SK-N-SH (cell line): ENCODE measurements around the gene SYDE1. TPM values are rescaled to one million over a fixed set of nuclear protein-coding genes. Genes with fewer than 3 reads are reported as not detected.

ENCODE experiments used
- CTCF ChIA-PET: fragments of 300-600, 350-600 bp; formaldehyde crosslinking; extraction: SDS; loops from one replicate; lab custom pipeline; 2021; lab: Yijun Ruan, JAX
- POLR2A ChIA-PET: fragments of 350-600 bp; sonication (Branson Sonifier 250); formaldehyde crosslinking; extraction: SDS; loops from one replicate; lab custom pipeline; 2020; ENCODE audit warnings: antibody characterized with exemption, inconsistent platforms; lab: Yijun Ruan, JAX
- DNase-seq: peaks from one replicate; pipeline ENCODE4 v3.0.0; 2012
- H2AFZ ChIP-seq: fragments of 200-600 bp; sonication (generic); 2 replicates; pipeline ENCODE4 v1.8.1; 2016; ENCODE audit warnings: antibody characterized with exemption, mild to moderate bottlenecking, low read depth
- H3F3A ChIP-seq: fragments of 200-600 bp; sonication (generic); replicated peaks from 2 replicates; pipeline ENCODE3; 2016; ENCODE audit warnings: antibody characterized with exemption, mild to moderate bottlenecking; ENCODE audit not compliant: insufficient read depth
- H3K27ac ChIP-seq, 2 experiments: fragments of 200-500 bp in 1 of 2; fragments of 200-600 bp in 1 of 2; sonication (Bioruptor generic) in 1 of 2; sonication (generic), shearing (Covaris generic) in 1 of 2; 2 replicates each; pipeline versions ENCODE4 v1.5.1 to v1.6.1; 2014 to 2016; ENCODE audit warnings: low read depth in 2 of 2, inconsistent platforms in 1 of 2, low read length in 1 of 2, mild to moderate bottlenecking in 1 of 2, mixed read lengths in 1 of 2
- H3K27me3 ChIP-seq: fragments of 200-600 bp; sonication (generic), shearing (Covaris generic); 2 replicates; pipeline ENCODE4 v1.6.1; 2016; ENCODE audit warnings: mixed run types; ENCODE audit not compliant: insufficient read depth
- H3K36me3 ChIP-seq, 2 experiments: fragments of 200-500 bp in 1 of 2; fragments of 200-600 bp in 1 of 2; sonication (Bioruptor generic) in 1 of 2; sonication (generic) in 1 of 2; replicated peaks in 1 of 2; 2 replicates each; pipeline versions ENCODE3 to v1.5.1; 2014 to 2016; ENCODE audit warnings: low read length in 1 of 2, mild to moderate bottlenecking in 1 of 2; ENCODE audit not compliant: insufficient read depth in 2 of 2, control insufficient read depth in 1 of 2
- H3K4me1 ChIP-seq, 2 experiments: fragments of 200-500 bp in 1 of 2; fragments of 200-600 bp in 1 of 2; sonication (Bioruptor generic) in 1 of 2; sonication (generic), shearing (Covaris generic) in 1 of 2; 2 replicates each; pipeline versions ENCODE4 v1.5.1 to v1.6.1; 2014 to 2016; ENCODE audit warnings: low read depth in 1 of 2, low read length in 1 of 2, mixed run types in 1 of 2; ENCODE audit not compliant: insufficient read depth in 2 of 2, control insufficient read depth in 1 of 2
- H3K4me2 ChIP-seq: fragments of 200-600 bp; sonication (generic), shearing (Covaris generic); 2 replicates; pipeline ENCODE4 v1.6.1; 2017; ENCODE audit warnings: mixed run types
- H3K4me3 ChIP-seq, 2 experiments: fragments of 200-500 bp in 1 of 2; fragments of 200-600 bp in 1 of 2; sonication (Bioruptor generic) in 1 of 2; sonication (generic), shearing (Covaris generic) in 1 of 2; 2 replicates each; pipeline versions ENCODE4 v1.5.1 to v1.8.1; 2014 to 2016; ENCODE audit warnings: low read depth in 2 of 2, inconsistent platforms in 1 of 2, low read length in 1 of 2, mild to moderate bottlenecking in 1 of 2, mixed read lengths in 1 of 2, moderate library complexity in 1 of 2
- H3K79me2 ChIP-seq: fragments of 200-600 bp; sonication (generic); 2 replicates; pipeline ENCODE4 v1.8.1; 2017; ENCODE audit warnings: mild to moderate bottlenecking; ENCODE audit not compliant: insufficient read depth
- H3K9ac ChIP-seq: fragments of 200-600 bp; sonication (generic); 2 replicates; pipeline ENCODE4 v1.6.1; 2017; ENCODE audit warnings: mixed run types
- H3K9me2 ChIP-seq: fragments of 200-600 bp; sonication (generic); 2 replicates; pipeline ENCODE4 v1.6.1; 2017; ENCODE audit warnings: mixed run types
- H3K9me3 ChIP-seq: fragments of 200-600 bp; sonication (generic); 2 replicates; pipeline ENCODE4 v1.6.1; 2017; ENCODE audit warnings: mixed run types, mild to moderate bottlenecking, moderate library complexity
- H4K20me1 ChIP-seq: fragments of 200-600 bp; sonication (generic); 2 replicates; pipeline ENCODE4 v1.6.1; 2017; ENCODE audit warnings: mild to moderate bottlenecking, mixed run types; ENCODE audit not compliant: insufficient read depth
- CHD2 ChIP-seq: fragments of 150-350 bp; IDR thresholded peaks from 2 replicates; pipeline ENCODE4 v1.6.1; 2018; ENCODE audit warnings: low read length; ENCODE audit not compliant: partially characterized antibody
- EZH2phosphoT487 ChIP-seq: fragments of 200-600 bp; sonication (generic); IDR thresholded peaks from 2 replicates; pipeline ENCODE4 v1.6.1; 2017; ENCODE audit warnings: low read depth, mixed run types, mild to moderate bottlenecking, antibody characterized with exemption, moderate library complexity, borderline replicate concordance
- FOXJ3 ChIP-seq: sonication (generic); formaldehyde crosslinking; IDR thresholded peaks from 2 replicates; pipeline ENCODE4 v1.5.1; 2020; ENCODE audit warnings: mild to moderate bottlenecking, missing genetic modification reagents
- GATA2 ChIP-seq: sonication (generic); formaldehyde crosslinking; IDR thresholded peaks from 2 replicates; pipeline ENCODE4 v1.5.0; 2020; ENCODE audit warnings: mild to moderate bottlenecking, missing genetic modification reagents
- MEF2A ChIP-seq: IDR thresholded peaks from 2 replicates; pipeline ENCODE4 v1.4.0; 2012; ENCODE audit warnings: low read depth, borderline replicate concordance
- RAD21 ChIP-seq: IDR thresholded peaks from 2 replicates; pipeline ENCODE4 v1.6.1; 2012; ENCODE audit warnings: mild to moderate bottlenecking, low read length
- RFX5 ChIP-seq: IDR thresholded peaks from 2 replicates; pipeline ENCODE4 v1.6.1; 2012; ENCODE audit warnings: mild to moderate bottlenecking, improper control_type of control experiment, low read length
- SIN3A ChIP-seq: IDR thresholded peaks from 2 replicates; pipeline ENCODE4 v1.6.1; 2012; ENCODE audit warnings: low read depth, mild to moderate bottlenecking, low read length, moderate library complexity, borderline replicate concordance
- SMC3 ChIP-seq: IDR thresholded peaks from 2 replicates; pipeline ENCODE4 v1.6.1; 2012; ENCODE audit warnings: low read depth, low read length, improper control_type of control experiment
- TAF1 ChIP-seq: IDR thresholded peaks from 2 replicates; pipeline ENCODE4 v1.6.1; 2012; ENCODE audit warnings: low read depth, mild to moderate bottlenecking, low read length, moderate library complexity, borderline replicate concordance
- YY1 ChIP-seq: IDR thresholded peaks from 2 replicates; pipeline ENCODE4 v1.4.0; 2012; ENCODE audit warnings: low read depth, mild to moderate bottlenecking
- WGBS: methylation state at CpG from one replicate; pipeline ENCODE4 v1.1.6; 2017; ENCODE audit warnings: low lambda C conversion rate; 5-methylcytosine and 5-hydroxymethylcytosine counted together
- polyA plus RNA-seq, 3 experiments: library from polyadenylated mRNA; depleted of rRNA; stranded (reverse); fragments of >200 nt; gene quantifications; 2 replicates each; pipeline ENCODE4 v1.2.3, GENCODE V29; 2012
- TF ChIP-seq, protein P1 (sequence below): IDR thresholded peaks from 2 replicates; pipeline ENCODE4; 2012
- TF ChIP-seq, protein P2 (sequence below): fragments of 200-600 bp; sonication (generic); IDR thresholded peaks from 2 replicates; pipeline ENCODE4 v1.6.1; 2017; ENCODE audit warnings: antibody characterized with exemption, mild to moderate bottlenecking, moderate library complexity
- TF ChIP-seq, protein P3 (sequence below): IDR thresholded peaks from 2 replicates; pipeline ENCODE4 v1.6.1; 2012; ENCODE audit warnings: mild to moderate bottlenecking, low read depth, low read length, moderate library complexity
- TF ChIP-seq, protein P4 (sequence below): IDR thresholded peaks from 2 replicates; pipeline ENCODE4 v1.4.0; 2012; ENCODE audit warnings: low read depth
- TF ChIP-seq, protein P5 (sequence below): IDR thresholded peaks from 2 replicates; pipeline ENCODE4 v1.4.0; 2012; ENCODE audit warnings: low read depth, borderline replicate concordance

SYDE1 gene
- polyA plus RNA-seq, 1 of the 3 experiments (the other 2 are of a cell fraction), result 44.1 TPM

DNA sequence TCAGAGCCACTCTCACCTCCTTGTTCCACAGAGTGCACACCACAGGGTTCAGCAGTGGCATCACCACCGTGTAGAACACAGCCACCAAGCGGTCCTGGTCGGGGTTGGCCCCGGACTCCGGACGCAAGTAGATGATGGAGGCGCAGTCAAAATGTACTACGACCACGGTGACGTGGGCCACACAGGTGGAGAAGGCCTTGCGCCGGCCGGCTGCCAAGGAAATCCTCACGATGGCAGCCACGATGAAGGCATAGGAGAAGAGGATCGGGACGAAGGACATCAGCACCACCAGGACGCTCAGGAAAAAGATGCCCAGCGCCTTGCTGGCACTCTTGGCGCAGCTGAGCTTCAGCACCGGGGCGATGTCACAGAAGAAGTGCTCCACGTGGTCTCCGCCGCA, 33.9 kb downstream of the SYDE1 start:
- H3K9me3 ChIP-seq, result no peaks in the 10 kb centered on the region
- no peak overlapping the region for H2AFZ ChIP-seq
- WGBS, result 55% methylated on average over 16 of the region's 25 CpGs
- H3K27me3 ChIP-seq, result no peaks in the 10 kb centered on the region; the same call in 1 of the 2 replicates
- no peaks in the 10 kb centered on the region for H3K36me3 ChIP-seq
- no peak overlapping the region for H3K4me3 ChIP-seq
- no peaks in the 10 kb centered on the region for H4K20me1 ChIP-seq
- H3K79me2 ChIP-seq, result no peaks in the 10 kb centered on the region
- TF ChIP-seq, protein P1, sequence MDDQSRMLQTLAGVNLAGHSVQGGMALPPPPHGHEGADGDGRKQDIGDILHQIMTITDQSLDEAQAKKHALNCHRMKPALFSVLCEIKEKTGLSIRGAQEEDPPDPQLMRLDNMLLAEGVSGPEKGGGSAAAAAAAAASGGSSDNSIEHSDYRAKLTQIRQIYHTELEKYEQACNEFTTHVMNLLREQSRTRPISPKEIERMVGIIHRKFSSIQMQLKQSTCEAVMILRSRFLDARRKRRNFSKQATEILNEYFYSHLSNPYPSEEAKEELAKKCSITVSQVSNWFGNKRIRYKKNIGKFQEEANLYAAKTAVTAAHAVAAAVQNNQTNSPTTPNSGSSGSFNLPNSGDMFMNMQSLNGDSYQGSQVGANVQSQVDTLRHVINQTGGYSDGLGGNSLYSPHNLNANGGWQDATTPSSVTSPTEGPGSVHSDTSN, result no peak
- no peak for TF ChIP-seq MEF2A
- no peaks in the 10 kb centered on the region for H3K4me1 ChIP-seq
- no peak overlapping the region for H3K4me2 ChIP-seq
- DNase-seq, result no peak
- ChIA-PET CTCF (no interaction called here), POLR2A (no interaction called here)
- no peaks in the 10 kb centered on the region for H3K9me2 ChIP-seq
- no peaks in the 10 kb centered on the region for H3F3A ChIP-seq
- no peak overlapping the region for H3K27ac ChIP-seq
- H3K9ac ChIP-seq, result no peak overlapping the region

DNA sequence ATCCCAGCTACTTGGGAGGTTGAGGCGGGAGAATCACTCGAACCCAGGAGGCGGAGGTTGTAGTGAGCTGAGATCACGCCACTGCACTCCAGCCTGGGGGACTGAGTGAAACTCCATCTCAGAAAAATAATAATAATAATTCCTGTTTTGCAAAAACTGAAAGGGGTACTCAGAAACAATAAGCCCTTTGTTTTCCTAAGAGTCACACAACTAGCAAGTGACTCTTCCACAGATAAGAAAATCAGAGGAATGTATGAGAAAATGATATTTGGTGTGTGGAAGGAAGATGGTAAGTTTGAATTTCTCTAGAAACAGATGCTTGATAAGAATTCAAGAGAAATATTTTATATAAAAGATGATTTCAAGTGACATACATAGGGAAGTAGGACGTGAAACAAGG, 35.1 kb downstream of the SYDE1 start:
- no peak overlapping the region for H3K4me3 ChIP-seq
- no peaks in the 10 kb centered on the region; the same call in 1 of the 2 replicates for H3K27me3 ChIP-seq
- no peak overlapping the region for H3K27ac ChIP-seq
- H3K36me3 ChIP-seq, result no peaks in the 10 kb centered on the region
- H3K9ac ChIP-seq, result no peak overlapping the region
- no peak for DNase-seq
- no peaks in the 10 kb centered on the region for H3K9me2 ChIP-seq
- H2AFZ ChIP-seq, result no peak overlapping the region
- H4K20me1 ChIP-seq, result no peaks in the 10 kb centered on the region
- no peaks in the 10 kb centered on the region for H3K4me1 ChIP-seq
- no peaks in the 10 kb centered on the region for H3K9me3 ChIP-seq
- H3K79me2 ChIP-seq, result no peaks in the 10 kb centered on the region
- POLR2A ChIA-PET, result no interaction called here
- WGBS, result 13% methylated on average over 5 of the region's 5 CpGs
- CTCF ChIA-PET, result interaction anchor here (2.3 kb wide), 1 partner anchor 50 kb away, joined by 9 read pairs; no protein-coding TSS in a partner anchor
- no peaks in the 10 kb centered on the region for H3F3A ChIP-seq
- H3K4me2 ChIP-seq, result no peak overlapping the region
- no peak for TF ChIP-seq SIN3A
- TF ChIP-seq YY1, result no peak
- TF ChIP-seq, protein P2, sequence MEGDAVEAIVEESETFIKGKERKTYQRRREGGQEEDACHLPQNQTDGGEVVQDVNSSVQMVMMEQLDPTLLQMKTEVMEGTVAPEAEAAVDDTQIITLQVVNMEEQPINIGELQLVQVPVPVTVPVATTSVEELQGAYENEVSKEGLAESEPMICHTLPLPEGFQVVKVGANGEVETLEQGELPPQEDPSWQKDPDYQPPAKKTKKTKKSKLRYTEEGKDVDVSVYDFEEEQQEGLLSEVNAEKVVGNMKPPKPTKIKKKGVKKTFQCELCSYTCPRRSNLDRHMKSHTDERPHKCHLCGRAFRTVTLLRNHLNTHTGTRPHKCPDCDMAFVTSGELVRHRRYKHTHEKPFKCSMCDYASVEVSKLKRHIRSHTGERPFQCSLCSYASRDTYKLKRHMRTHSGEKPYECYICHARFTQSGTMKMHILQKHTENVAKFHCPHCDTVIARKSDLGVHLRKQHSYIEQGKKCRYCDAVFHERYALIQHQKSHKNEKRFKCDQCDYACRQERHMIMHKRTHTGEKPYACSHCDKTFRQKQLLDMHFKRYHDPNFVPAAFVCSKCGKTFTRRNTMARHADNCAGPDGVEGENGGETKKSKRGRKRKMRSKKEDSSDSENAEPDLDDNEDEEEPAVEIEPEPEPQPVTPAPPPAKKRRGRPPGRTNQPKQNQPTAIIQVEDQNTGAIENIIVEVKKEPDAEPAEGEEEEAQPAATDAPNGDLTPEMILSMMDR, result no peak
- TF ChIP-seq, protein P3, sequence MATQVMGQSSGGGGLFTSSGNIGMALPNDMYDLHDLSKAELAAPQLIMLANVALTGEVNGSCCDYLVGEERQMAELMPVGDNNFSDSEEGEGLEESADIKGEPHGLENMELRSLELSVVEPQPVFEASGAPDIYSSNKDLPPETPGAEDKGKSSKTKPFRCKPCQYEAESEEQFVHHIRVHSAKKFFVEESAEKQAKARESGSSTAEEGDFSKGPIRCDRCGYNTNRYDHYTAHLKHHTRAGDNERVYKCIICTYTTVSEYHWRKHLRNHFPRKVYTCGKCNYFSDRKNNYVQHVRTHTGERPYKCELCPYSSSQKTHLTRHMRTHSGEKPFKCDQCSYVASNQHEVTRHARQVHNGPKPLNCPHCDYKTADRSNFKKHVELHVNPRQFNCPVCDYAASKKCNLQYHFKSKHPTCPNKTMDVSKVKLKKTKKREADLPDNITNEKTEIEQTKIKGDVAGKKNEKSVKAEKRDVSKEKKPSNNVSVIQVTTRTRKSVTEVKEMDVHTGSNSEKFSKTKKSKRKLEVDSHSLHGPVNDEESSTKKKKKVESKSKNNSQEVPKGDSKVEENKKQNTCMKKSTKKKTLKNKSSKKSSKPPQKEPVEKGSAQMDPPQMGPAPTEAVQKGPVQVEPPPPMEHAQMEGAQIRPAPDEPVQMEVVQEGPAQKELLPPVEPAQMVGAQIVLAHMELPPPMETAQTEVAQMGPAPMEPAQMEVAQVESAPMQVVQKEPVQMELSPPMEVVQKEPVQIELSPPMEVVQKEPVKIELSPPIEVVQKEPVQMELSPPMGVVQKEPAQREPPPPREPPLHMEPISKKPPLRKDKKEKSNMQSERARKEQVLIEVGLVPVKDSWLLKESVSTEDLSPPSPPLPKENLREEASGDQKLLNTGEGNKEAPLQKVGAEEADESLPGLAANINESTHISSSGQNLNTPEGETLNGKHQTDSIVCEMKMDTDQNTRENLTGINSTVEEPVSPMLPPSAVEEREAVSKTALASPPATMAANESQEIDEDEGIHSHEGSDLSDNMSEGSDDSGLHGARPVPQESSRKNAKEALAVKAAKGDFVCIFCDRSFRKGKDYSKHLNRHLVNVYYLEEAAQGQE, result no peak
- TF ChIP-seq SMC3, result no peak
- TF ChIP-seq, protein P4, sequence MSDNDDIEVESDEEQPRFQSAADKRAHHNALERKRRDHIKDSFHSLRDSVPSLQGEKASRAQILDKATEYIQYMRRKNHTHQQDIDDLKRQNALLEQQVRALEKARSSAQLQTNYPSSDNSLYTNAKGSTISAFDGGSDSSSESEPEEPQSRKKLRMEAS, result no peak
- TF ChIP-seq GATA2 (CRISPR knock-in tag), result no peak
- TF ChIP-seq RAD21, result no peak
- TF ChIP-seq EZH2phosphoT487, result no peak
- TF ChIP-seq TAF1, result no peak
- no peak for TF ChIP-seq RFX5
- no peak for TF ChIP-seq CHD2
- TF ChIP-seq, protein P5, sequence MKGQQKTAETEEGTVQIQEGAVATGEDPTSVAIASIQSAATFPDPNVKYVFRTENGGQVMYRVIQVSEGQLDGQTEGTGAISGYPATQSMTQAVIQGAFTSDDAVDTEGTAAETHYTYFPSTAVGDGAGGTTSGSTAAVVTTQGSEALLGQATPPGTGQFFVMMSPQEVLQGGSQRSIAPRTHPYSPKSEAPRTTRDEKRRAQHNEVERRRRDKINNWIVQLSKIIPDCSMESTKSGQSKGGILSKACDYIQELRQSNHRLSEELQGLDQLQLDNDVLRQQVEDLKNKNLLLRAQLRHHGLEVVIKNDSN, result no peak
- no peak for TF ChIP-seq FOXJ3
